CD8-positive, alpha-beta memory T cell (primary cell): ENCODE measurements around the gene HEXA. TPM values are rescaled to one million over a fixed set of nuclear protein-coding genes. Genes with fewer than 3 reads are reported as not detected.

Experiments
- CTCF ChIA-PET: fragments of 350-600 bp; sonication (Branson Sonifier 250); formaldehyde crosslinking; loops from one replicate; lab custom pipeline; 2021; ENCODE audit warnings: antibody characterized with exemption; lab: Charles Lee
- POLR2A ChIA-PET: fragments of 350-600 bp; sonication (Branson Sonifier 250); formaldehyde crosslinking; loops from one replicate; lab custom pipeline; 2021; ENCODE audit warnings: antibody characterized with exemption; lab: Charles Lee
- DNase-seq, 5 donors: peaks; one replicate each; pipeline versions ENCODE4 v3.0.0 to v3.0.0-alpha.2; 2020 to 2022; ENCODE audit warnings: mixed read lengths in 1 of 5
- H3K27ac ChIP-seq: one replicate; pipeline ENCODE4 v1.7.0; 2013; ENCODE audit warnings: low read depth, mild to moderate bottlenecking, low read length, moderate library complexity
- H3K27me3 ChIP-seq: 2 replicates; pipeline ENCODE4 v1.7.0; 2013; ENCODE audit warnings: low read length, mild to moderate bottlenecking; ENCODE audit not compliant: insufficient read depth, poor library complexity, severe bottlenecking
- H3K36me3 ChIP-seq: 2 replicates; pipeline ENCODE4 v1.7.0; 2013; ENCODE audit warnings: mild to moderate bottlenecking, low read length, moderate library complexity; ENCODE audit not compliant: insufficient read depth
- H3K4me1 ChIP-seq: 2 replicates; pipeline ENCODE4 v1.7.0; 2013; ENCODE audit warnings: mild to moderate bottlenecking, low read length, moderate library complexity; ENCODE audit not compliant: insufficient read depth
- H3K4me3 ChIP-seq: 2 replicates; pipeline ENCODE4 v1.7.0; 2013; ENCODE audit warnings: mild to moderate bottlenecking, low read length
- H3K9me3 ChIP-seq: 2 replicates; pipeline ENCODE4 v1.7.0; 2013; ENCODE audit warnings: mild to moderate bottlenecking, low read length
- H3K27ac Mint-ChIP-seq, 8 donors: one replicate each; pipeline ENCODE4 v1.8.0; 2020 to 2021; ENCODE audit warnings: mixed read lengths in 8 of 8, mild to moderate bottlenecking in 6 of 8, inconsistent platforms in 3 of 8, moderate library complexity in 3 of 8
- H3K27me3 Mint-ChIP-seq, 2 donors: one replicate each; pipeline ENCODE4 v1.8.0; 2020 to 2021; ENCODE audit warnings: mixed read lengths in 2 of 2, mild to moderate bottlenecking in 1 of 2, moderate library complexity in 1 of 2
- H3K36me3 Mint-ChIP-seq, 3 donors: one replicate each; pipeline ENCODE4 v1.8.0; 2020 to 2021; ENCODE audit warnings: mixed read lengths in 3 of 3, inconsistent platforms in 1 of 3, mild to moderate bottlenecking in 1 of 3
- H3K4me1 Mint-ChIP-seq, 3 donors: one replicate each; pipeline ENCODE4 v1.8.0; 2020 to 2021; ENCODE audit warnings: mixed read lengths in 3 of 3, inconsistent platforms in 1 of 3, mild to moderate bottlenecking in 1 of 3
- H3K4me3 Mint-ChIP-seq, 7 donors: one replicate each; pipeline ENCODE4 v1.8.0; 2020 to 2021; ENCODE audit warnings: mixed read lengths in 7 of 7, mild to moderate bottlenecking in 6 of 7, moderate library complexity in 4 of 7, inconsistent platforms in 2 of 7
- H3K9me3 Mint-ChIP-seq, 5 donors: one replicate each; pipeline ENCODE4 v1.8.0; 2020 to 2022; ENCODE audit warnings: mixed read lengths in 5 of 5, mild to moderate bottlenecking in 3 of 5, moderate library complexity in 2 of 5, inconsistent platforms in 1 of 5
- polyA plus RNA-seq: library from polyadenylated mRNA; unstranded; fragments of 300-500 nt; fragmentation: Illumina TruSeq; gene quantifications from one replicate; pipeline ENCODE4 v1.2.3, GENCODE V29; 2021
- total RNA-seq, 2 experiments: library from RNA; stranded (reverse); gene quantifications; one replicate each; pipeline ENCODE4 v1.2.3, GENCODE V29; 2021

Gene HEXA
- total and polyA plus RNA-seq, 3 experiments from 2014 or later: 75.0 to 83.0 (median 80.5) TPM

- peaks cover 3 to 58% (median 4%) of the 10 kb centered on the region in 3 donors for H3K36me3 Mint-ChIP-seq
- no peak overlapping the region for H3K27ac ChIP-seq
- no peaks in the 10 kb centered on the region for H3K27me3 ChIP-seq
- CTCF ChIA-PET: no interaction called here
- H3K27me3 Mint-ChIP-seq: peaks cover 0 to 12% of the 10 kb centered on the region in 2 donors
- H3K27ac Mint-ChIP-seq: peak overlapping the region in 1 of 8 donors; percentile 97
- no peaks in the 10 kb centered on the region for H3K9me3 ChIP-seq
- H3K36me3 ChIP-seq: peaks cover 8% of the 10 kb centered on the region
- POLR2A ChIA-PET: no interaction called here
- no peak for DNase-seq
- no peak overlapping the region for H3K4me3 ChIP-seq
- no peaks in the 10 kb centered on the region for H3K9me3 Mint-ChIP-seq
- H3K4me1 ChIP-seq: peaks cover 30% of the 10 kb centered on the region
- peaks cover 66 to 86% (median 82%) of the 10 kb centered on the region in 3 donors for H3K4me1 Mint-ChIP-seq
- H3K4me3 Mint-ChIP-seq: peak overlapping the region in 1 of 7 donors; percentile 34
Measured at GRCh38 chr15:72372361-72372760, 3.5 kb downstream of the HEXA start.

GRCh38 chr15:72369964-72370363 lies 5.8 kb downstream of the HEXA start:
- Histone ChIP-seq H3K36me3 (peaks cover 8% of the 10 kb centered on the region), H3K27ac (no peak overlapping the region), H3K4me3 (no peak overlapping the region), H3K4me1 (peaks cover 28% of the 10 kb centered on the region), H3K9me3 (no peaks in the 10 kb centered on the region), H3K27me3 (no peaks in the 10 kb centered on the region)
- POLR2A ChIA-PET: no interaction called here
- peaks cover 66 to 85% (median 81%) of the 10 kb centered on the region in 3 donors for H3K4me1 Mint-ChIP-seq
- H3K27ac Mint-ChIP-seq: no peak overlapping the region
- H3K36me3 Mint-ChIP-seq: peaks cover 3 to 54% (median 6%) of the 10 kb centered on the region in 3 donors
- no peak overlapping the region for H3K4me3 Mint-ChIP-seq
- no peaks in the 10 kb centered on the region for H3K9me3 Mint-ChIP-seq
- H3K27me3 Mint-ChIP-seq: peaks cover 0 to 3% of the 10 kb centered on the region in 2 donors
- CTCF ChIA-PET: no interaction called here
- no peak for DNase-seq

GRCh38 chr15:72368899-72369298 lies 6.9 kb downstream of the HEXA start:
- POLR2A ChIA-PET: no interaction called here
- H3K27me3 Mint-ChIP-seq: no peaks in the 10 kb centered on the region
- Histone ChIP-seq H3K36me3 (peaks cover 8% of the 10 kb centered on the region), H3K27ac (no peak overlapping the region), H3K4me3 (no peak overlapping the region), H3K4me1 (peaks cover 18% of the 10 kb centered on the region), H3K9me3 (no peaks in the 10 kb centered on the region), H3K27me3 (no peaks in the 10 kb centered on the region)
- no peak overlapping the region for H3K4me3 Mint-ChIP-seq
- no peaks in the 10 kb centered on the region for H3K9me3 Mint-ChIP-seq
- peaks cover 3 to 55% (median 6%) of the 10 kb centered on the region in 3 donors for H3K36me3 Mint-ChIP-seq
- no peak for DNase-seq
- peaks cover 55 to 78% (median 74%) of the 10 kb centered on the region in 3 donors for H3K4me1 Mint-ChIP-seq
- CTCF ChIA-PET: interaction anchor here (1.1 kb wide), 1 partner anchor 9 kb away, joined by 3 read pairs; no protein-coding TSS in a partner anchor
- H3K27ac Mint-ChIP-seq: peak overlapping the region in 2 of 8 donors; percentile 20 to 32

- DNase-seq: no peak
- Histone ChIP-seq H3K9me3 (no peaks in the 10 kb centered on the region), H3K4me1 (peaks cover 18% of the 10 kb centered on the region), H3K27me3 (no peaks in the 10 kb centered on the region), H3K27ac (no peak overlapping the region), H3K4me3 (no peak overlapping the region), H3K36me3 (peaks cover 8% of the 10 kb centered on the region)
- H3K27ac Mint-ChIP-seq: peak overlapping the region in 2 of 8 donors; percentile 13 to 32
- no peaks in the 10 kb centered on the region for H3K27me3 Mint-ChIP-seq
- ChIA-PET CTCF (interaction anchor here (1.0 to 1.1 kb wide), 2 partner anchors 10 to 15 kb away, joined by 3 read pairs; no protein-coding TSS in a partner anchor), POLR2A (no interaction called here)
- peaks cover 55 to 75% (median 69%) of the 10 kb centered on the region in 3 donors for H3K4me1 Mint-ChIP-seq
- no peaks in the 10 kb centered on the region for H3K9me3 Mint-ChIP-seq
- peaks cover 3 to 57% (median 6%) of the 10 kb centered on the region in 3 donors for H3K36me3 Mint-ChIP-seq
- no peak overlapping the region for H3K4me3 Mint-ChIP-seq
Measured at GRCh38 chr15:72368325-72368724, 7.5 kb downstream of the HEXA start.

- Histone ChIP-seq H3K4me1 (peaks cover 18% of the 10 kb centered on the region), H3K9me3 (no peaks in the 10 kb centered on the region), H3K27ac (no peak overlapping the region), H3K36me3 (peaks cover 8% of the 10 kb centered on the region), H3K4me3 (no peak overlapping the region), H3K27me3 (no peaks in the 10 kb centered on the region)
- ChIA-PET POLR2A (no interaction called here), CTCF (interaction anchor here (1.0 kb wide), 2 partner anchors 10 to 108 kb away, joined by 3 to 4 read pairs; partner anchors contain the start of genes ARIH1 and HEXA)
- peaks cover 37 to 56% (median 56%) of the 10 kb centered on the region in 3 donors for H3K4me1 Mint-ChIP-seq
- peak overlapping the region in 6 of 8 donors; percentile 17 to 77 (median 23) for H3K27ac Mint-ChIP-seq
- H3K4me3 Mint-ChIP-seq: peak overlapping the region in 2 of 7 donors; percentile 3 to 12
- peak in 3 of 5 donors; percentile 11 to 57 (median 50) for DNase-seq
- H3K9me3 Mint-ChIP-seq: no peaks in the 10 kb centered on the region
- H3K27me3 Mint-ChIP-seq: no peaks in the 10 kb centered on the region
- H3K36me3 Mint-ChIP-seq: peaks cover 3 to 44% (median 6%) of the 10 kb centered on the region in 3 donors
Measured at GRCh38 chr15:72365844-72366243, 10.0 kb downstream of the HEXA start.

GRCh38 chr15:72361176-72361575 lies 14.6 kb downstream of the HEXA start:
- no peaks in the 10 kb centered on the region for H3K27me3 Mint-ChIP-seq
- peaks cover 11% of the 10 kb centered on the region for H3K4me1 ChIP-seq
- no peaks in the 10 kb centered on the region for H3K27me3 ChIP-seq
- no peak overlapping the region for H3K4me3 ChIP-seq
- no peak overlapping the region for H3K27ac ChIP-seq
- H3K4me3 Mint-ChIP-seq: no peak overlapping the region
- POLR2A ChIA-PET: no interaction called here
- H3K36me3 ChIP-seq: peaks cover 4% of the 10 kb centered on the region
- CTCF ChIA-PET: no interaction called here
- no peaks in the 10 kb centered on the region for H3K9me3 ChIP-seq
- DNase-seq: no peak
- peaks cover 28 to 34% (median 34%) of the 10 kb centered on the region in 3 donors for H3K4me1 Mint-ChIP-seq
- H3K27ac Mint-ChIP-seq: no peak overlapping the region
- H3K9me3 Mint-ChIP-seq: no peaks in the 10 kb centered on the region
- peaks cover 0 to 32% (median 4%) of the 10 kb centered on the region in 3 donors for H3K36me3 Mint-ChIP-seq

GRCh38 chr15:72358650-72359171 lies 17.1 kb downstream of the HEXA start:
- Histone ChIP-seq H3K4me1 (peaks cover 5% of the 10 kb centered on the region), H3K27ac (no peak overlapping the region), H3K36me3 (peaks cover 17% of the 10 kb centered on the region), H3K9me3 (no peaks in the 10 kb centered on the region), H3K27me3 (no peaks in the 10 kb centered on the region), H3K4me3 (no peak overlapping the region)
- no peak for DNase-seq
- peak overlapping the region in 4 of 7 donors; percentile 27 to 59 (median 32) for H3K4me3 Mint-ChIP-seq
- H3K4me1 Mint-ChIP-seq: peaks cover 19 to 22% (median 20%) of the 10 kb centered on the region in 3 donors
- H3K9me3 Mint-ChIP-seq: no peaks in the 10 kb centered on the region
- POLR2A ChIA-PET: no interaction called here
- CTCF ChIA-PET: no interaction called here
- no peaks in the 10 kb centered on the region for H3K27me3 Mint-ChIP-seq
- H3K36me3 Mint-ChIP-seq: peaks cover 0 to 51% (median 2%) of the 10 kb centered on the region in 3 donors
- H3K27ac Mint-ChIP-seq: peak overlapping the region in 7 of 8 donors; percentile 10 to 79 (median 52)

GRCh38 chr15:72358121-72358520 lies 17.7 kb downstream of the HEXA start:
- Mint-ChIP-seq H3K9me3 (no peaks in the 10 kb centered on the region), H3K4me3 (peak overlapping the region in 1 of 7 donors; percentile 59), H3K27ac (peak overlapping the region in 2 of 8 donors; percentile 41 to 56), H3K27me3 (no peaks in the 10 kb centered on the region), H3K4me1 (peaks cover 19 to 20% (median 19%) of the 10 kb centered on the region in 3 donors), H3K36me3 (peaks cover 2 to 54% (median 7%) of the 10 kb centered on the region in 3 donors)
- Histone ChIP-seq H3K27ac (no peak overlapping the region), H3K4me3 (no peak overlapping the region), H3K27me3 (no peaks in the 10 kb centered on the region), H3K9me3 (no peaks in the 10 kb centered on the region), H3K4me1 (peaks cover 5% of the 10 kb centered on the region), H3K36me3 (peaks cover 23% of the 10 kb centered on the region)
- no peak for DNase-seq
- ChIA-PET POLR2A (no interaction called here), CTCF (no interaction called here)
